SKM-1 (cell line): ENCODE measurements around the gene BCAS4.
"Not testable (repeated sequence)": the region's sequence is repeated elsewhere in the genome, so short reads cannot be mapped to it uniquely, and the experiment has no call there.

ENCODE experiments used
- DNase-seq: peaks from one replicate; lab custom pipeline; 2025; ENCODE audit not compliant: unreplicated experiment; lab: John Stamatoyannopoulos, UW

BCAS4 gene

DNA sequence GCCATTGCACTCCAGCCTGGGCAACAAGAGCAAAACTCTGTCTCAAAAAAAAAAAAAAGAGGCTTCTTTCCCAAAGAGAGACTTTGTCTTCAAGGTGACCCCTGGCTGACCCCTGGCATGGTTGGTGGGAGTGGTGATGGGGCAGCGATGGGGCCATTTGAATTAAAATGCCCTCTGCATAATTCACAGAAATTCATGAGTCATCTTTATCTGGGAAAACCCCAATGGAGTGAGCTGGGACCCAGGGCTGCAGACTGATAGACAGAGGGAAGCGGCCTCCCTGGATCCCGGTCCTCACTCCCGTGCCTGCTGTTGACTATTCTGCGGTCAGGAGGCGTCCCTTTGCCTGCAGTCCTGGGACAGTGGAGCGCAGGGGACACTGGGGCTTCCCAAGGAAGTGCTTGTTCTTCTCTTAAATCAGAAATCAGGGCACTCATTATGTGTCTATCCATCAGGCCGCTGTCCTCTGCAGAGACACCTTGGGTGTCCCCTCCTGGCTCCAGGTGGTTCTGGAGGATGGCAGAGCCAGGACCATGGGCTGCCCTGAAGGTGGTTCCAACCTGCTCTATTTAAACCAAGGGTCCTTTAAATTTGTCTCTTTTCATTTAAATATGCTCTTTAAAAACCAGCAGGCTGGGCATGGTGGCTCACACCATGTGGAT is 23.3 kb upstream of the BCAS4 start:
- not testable (repeated sequence) for DNase-seq

DNA sequence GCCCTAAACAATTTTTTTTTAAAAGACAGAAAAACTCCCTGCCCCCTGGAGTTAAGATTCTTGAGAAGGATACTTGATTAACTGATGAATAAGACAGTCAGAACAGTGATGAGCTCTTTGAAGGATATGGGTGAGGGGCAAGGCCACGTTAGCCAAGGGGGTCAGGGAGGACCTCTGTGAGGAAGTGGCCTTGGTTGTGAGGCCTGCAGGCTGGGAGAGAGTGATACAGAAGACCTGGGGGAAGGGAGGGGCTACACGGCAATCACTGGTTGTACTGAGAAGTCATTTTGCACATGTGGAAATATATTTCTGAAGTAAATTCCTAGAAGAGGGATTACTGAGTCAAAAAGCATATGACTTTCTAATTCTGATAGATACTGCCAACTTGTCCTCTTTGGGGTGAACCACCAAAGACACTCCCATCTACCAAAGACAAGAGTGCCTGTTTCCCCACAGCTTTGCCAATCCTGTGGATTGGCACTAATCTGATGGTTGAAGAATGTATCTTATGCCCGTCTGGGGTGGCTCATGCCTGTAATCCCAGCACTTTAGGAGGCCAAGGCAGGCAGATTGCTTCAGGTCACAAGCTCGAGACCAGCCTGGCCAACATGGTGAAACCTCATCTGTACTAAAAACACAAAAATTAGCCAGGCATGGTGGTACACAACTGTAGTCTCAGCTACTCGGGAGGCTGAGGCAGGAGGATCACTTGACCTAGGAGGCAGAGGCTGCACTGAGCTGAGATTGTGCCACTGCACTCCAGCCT is 22.3 kb upstream of the BCAS4 start:
- DNase-seq, result no peak

DNA sequence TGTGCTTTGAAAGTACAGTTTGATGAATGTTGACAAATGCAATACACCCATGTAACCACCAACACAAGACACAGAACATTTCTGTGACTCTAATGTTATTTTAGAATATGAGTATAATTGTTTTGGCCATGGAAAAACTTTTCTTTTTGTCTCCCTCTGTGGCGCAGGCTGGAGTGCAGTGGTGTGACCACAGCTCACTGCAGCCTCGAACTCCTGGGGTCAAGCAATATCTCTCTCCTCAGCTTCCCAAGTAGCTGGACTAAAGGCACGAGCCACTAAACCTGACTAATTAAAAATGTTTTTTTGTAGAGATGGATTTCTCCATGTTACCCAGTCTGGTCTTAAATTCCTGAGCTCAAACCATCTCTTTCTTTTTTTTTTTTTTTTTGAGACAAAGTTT is 20.3 kb upstream of the BCAS4 start:
- DNase-seq, result no peak

DNA sequence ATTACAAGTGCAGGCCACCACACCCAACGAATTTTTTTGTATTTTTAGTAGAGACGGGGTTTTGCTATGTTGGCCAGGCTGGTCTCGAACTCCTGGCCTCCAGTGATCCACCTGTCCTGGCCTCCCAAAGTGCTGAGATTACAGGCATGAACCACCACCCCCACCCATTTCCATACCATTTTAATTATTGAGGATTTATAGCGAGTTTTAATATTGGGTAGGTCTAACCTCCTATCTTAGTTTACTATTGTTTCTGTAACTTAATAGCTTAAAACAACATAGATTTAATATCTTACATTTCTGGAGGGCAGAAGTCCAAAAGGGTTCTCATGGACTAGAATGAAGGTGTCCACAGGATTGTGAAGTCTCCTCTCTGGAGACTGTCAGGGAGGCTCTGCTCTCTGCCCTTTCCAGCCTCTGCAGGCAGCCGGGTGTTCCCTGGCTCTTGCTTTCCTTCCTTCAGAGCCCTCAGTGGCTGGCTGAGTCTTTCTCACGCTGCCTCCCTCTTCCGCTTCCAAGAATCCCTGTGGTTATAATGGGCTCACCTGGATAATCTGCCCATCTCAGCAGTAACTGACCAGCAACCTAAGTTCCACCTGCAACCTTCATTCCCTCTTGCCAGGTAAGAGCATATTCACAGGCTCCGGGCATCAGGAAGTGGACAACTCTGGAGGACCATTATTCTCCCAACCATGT is 18.6 kb upstream of the BCAS4 start:
- no peak for DNase-seq

DNA sequence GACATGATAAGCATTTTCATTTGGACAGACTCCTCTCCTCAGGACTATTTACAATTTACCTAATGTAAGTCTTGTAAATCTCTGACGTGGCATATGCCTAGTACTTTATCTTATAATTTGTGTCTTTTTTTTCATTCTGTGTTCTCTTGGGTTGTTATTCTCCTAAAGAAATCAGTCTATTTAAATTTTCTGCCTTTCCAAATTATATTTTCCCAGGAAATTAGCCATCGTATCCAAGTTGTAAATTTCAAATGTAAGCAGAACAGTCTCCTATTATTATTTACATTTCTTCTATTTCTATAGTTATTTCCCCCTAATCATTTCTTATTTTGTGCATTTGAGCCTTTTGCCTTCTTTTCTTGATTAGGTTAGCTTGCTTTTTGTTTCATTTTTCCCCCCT is 17.5 kb upstream of the BCAS4 start:
- no peak for DNase-seq

DNA sequence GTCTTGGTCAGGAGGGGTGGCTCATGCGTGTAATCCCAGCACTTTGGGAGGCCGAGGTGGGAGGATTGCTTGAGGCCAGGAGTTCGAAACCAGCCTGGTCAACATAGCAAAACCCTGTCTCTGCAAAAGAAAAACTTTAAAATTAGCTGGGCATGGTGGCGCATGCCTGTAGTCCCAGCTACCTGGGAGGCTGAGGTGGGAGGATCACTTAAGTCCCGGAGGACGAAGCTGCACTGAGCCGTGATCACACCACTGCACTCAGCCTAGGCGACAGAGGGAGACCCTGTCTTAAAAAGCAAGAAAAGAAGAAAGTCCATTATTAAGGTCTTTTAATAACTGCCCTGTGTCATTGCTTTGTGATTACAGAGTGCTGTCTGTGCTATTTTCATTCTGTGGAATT is 15.9 kb upstream of the BCAS4 start:
- not testable (repeated sequence) for DNase-seq

DNA sequence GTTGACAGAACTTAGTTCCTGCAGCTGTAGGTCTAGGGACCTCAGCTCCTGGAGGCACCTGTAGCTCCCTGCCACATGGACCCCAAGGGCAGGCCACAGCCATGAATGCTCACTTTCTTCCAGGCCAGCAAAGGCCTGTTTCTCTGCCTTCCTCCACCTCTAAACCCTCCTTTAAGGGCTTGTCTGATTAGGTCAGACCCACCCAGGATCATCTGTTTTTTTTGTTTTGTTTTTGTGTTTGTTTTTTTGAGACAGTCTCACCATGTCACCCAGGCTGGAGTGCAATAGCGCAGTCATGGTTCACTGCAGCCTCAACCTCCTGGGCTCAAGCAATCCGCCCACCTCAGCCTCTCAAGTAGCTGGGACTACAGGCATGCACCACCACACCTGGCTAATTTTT is 11.5 kb upstream of the BCAS4 start:
- DNase-seq, result no peak

DNA sequence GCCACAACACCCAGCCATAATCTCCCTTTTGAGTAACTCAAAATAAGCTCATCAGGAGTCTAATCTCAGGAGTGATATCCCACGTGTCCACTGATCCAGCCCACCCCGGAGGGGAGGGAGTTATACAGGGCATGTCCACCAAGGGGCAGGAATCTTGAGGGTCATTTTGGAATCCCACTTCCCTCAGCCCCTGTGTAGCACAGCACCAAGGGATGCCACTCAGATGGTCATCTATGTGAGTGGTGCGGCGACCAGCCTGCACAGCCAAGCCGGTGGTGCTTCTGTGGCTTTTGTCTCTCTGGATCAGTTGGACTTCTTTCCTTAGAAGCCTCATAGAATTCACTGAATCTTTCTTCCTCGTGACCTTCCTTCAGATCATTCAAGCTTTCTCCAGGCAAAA is 11.0 kb upstream of the BCAS4 start:
- DNase-seq, result no peak

DNA sequence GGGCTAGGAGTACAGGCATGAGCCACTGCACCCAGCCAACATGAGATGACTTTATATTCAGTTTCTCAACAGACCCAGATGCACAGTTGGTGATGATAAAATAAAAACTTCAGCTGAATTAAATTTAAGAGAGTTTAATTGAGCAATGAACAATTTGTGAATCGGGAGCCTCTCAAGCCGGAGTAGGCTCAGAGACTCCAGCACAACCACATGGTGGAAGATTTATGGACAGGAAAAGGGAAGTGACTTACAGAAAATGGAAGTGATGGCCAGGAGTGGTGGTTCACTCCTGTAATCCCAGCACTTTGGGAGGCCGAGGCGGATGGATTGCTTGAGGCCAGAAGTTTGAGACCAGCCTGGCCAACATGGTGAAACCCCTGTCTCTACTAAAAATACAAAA is 10.4 kb upstream of the BCAS4 start:
- DNase-seq, result no peak

DNA sequence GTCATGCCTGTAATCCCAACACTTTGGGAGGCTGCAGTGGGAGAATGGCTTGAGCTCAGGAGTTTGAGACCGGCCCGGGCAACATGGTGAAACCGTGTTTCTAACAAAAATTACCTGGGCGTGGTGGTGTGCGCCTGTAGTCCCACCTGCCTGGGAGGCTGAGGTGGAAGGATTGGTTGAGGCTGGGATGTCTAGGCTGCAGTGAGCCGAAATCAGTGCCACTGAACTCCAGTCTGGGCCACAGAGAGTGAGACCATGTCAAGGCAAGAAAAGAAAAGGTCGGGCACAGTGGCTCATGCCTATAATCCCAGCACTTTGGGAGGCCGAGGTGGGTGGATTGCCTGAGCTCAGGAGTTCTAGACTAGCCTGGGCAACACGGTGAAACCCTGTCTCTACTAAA is 8.2 kb upstream of the BCAS4 start:
- no peak for DNase-seq

DNA sequence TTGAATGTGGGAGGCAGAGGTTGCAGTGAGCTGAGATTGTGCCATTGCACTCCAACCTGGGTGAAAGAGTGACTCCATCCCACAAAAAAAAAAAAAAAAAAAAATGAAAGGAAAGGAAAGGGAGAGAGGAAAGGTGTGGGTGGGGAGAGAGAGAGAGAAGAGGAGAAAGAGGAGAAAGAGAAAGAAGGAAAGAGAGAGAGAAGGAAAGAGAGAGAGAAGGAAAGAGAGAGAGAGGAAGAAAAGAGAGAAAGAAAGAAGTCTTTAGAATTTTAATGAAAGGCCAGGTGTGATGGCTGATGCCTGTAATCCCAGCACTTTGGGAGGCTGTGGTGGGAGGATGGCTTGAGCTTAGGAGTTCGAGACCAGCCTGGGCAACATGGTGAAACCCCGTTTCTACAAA is 7.7 kb upstream of the BCAS4 start:
- no peak for DNase-seq

DNA sequence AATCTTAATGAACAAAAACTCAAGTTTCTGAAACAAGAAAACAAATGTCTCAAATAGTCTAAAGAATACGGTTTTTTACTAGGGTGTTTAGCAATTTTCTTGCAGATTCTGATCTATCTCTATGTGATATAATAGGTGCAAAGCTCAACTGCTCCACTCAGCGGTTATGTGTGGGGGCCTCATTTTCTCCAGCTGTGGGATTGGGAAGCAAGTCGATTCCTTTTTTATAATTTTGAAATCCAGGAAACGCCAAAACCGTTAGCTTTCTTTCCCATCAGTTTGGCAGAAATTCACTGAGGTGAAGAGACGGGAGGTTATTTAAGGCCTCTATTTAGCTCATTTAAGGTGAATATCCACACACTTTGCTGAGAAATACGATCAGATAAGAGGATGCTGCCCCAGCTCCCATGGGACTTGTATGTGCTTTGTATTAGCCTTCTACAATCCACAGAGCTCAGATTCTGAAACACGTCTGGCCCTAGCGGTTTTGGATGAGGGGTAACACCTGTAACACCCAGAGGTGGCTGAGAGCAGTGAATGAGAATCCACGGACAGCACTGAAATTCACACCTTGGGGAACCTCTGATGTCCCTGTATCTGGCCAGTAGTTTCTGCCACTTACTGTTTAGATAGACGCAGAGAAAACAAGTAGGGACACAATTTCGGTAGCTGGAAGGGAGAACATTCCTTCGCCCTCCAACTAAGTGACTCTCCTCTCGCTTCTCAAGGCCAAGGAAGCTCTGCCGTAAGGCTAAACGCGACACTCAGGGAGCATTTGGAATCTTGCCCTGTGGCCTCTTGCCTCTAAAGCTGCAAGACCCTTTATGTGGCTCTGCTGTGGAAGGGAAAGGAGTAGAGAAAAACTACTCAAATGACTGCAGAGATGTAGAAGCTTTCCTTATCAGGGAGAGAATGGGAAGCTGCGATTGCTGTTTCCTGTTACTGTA is 6.5 kb upstream of the BCAS4 start:
- no peak for DNase-seq

DNA sequence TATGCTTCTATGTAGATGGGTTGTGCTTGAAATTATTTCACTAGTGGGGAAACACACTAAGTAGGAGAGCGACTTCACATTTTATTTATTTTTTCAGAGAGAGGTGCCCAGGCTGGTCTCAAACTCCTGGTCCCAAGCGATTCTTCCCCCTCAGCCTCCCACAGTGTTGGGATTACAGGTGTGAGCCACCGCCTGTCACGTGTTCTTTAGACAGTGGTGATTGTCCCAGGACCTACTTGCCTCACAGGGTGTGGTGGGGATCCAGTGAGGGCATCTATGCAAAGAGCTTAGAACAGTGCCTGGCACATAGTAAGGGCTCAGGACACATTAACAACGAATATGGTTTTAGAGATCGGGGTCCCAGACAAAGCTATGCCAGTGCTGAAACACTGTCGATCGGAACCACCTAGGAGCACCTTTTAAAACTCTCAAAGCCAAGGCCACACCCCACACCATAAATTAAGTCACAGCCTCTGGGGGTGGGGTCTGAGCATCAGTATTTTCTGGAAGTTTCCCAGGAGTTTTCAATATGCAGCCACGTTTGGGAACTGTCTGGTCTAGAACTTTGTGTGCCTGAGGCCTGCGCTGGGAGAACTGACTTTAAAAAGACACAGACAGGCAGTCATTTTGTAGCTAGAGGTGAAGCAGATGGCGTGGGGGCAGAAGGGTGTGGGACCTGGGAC is 4.8 kb upstream of the BCAS4 start:
- DNase-seq, result no peak

DNA sequence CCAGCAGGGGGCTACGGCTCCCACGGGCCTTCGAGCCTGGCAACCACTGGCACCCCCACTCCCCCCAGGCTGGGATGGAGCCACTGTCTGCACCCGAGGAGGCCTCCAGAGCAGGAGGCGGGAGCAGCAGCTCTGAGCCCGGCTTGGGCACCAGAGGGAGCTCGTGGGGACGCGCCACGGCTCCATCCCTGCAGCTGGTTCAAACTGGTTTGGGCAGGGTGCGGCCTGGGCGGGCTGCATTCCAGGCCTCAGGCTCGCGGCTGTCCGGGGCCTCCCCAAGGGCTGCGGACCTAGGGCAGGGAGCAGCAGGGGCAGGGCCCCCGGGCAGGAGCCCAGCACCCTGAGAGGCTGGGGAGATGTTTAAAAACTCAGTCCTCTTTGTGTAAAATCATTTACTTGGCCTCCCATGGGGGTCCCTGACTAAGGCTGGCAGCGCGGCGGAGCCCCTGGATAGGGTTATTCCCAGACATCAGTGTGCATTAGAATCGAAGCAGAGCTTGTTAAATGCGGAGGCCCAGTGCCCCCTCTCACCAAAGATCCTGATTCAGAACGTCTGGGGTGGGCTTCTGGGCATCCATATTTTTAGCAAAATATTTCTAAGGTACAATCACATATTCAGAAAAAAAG is 4.1 kb upstream of the BCAS4 start:
- DNase-seq, result peak; percentile 64

DNA sequence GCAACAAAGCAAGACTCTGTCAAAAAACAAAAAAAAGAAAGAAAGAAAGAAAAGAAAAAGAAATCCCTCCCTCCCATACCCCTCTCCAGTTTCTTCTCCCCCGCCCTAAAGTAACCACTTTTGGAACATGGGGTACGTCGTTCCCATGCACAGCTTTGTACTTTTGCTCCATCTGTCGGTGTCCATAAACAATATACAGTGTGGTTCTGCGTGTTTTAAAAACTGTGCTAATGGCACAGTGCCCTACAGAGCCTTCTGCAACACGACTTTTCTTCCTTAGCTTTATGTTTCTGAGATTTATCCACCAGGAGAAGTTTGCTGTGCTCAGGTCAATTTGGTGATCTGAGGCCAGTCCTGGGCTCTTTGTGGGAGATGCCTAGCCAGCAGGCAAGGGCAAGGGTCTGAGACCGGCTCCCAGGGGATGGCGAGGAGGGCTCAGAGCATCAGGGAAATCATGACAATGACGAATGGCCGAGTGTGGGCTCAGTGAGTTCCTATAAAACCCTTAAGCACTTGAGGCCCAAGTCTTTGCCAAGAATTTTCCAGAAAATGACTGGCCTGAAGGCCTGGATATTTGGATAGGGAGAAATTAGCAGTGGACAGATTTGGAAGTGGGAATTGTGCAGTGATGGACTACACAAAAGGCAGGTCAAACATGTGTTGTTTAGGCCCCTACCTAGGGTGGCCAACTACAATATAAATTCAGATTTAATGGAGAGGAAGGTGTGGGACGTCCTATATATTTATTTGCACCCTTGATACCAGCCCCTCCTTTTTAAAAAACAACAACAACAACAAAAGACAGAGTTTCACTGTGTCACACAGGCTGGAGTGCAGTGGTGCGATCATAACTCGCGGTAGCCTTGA is 1.9 kb upstream of the BCAS4 start:
- no peak for DNase-seq

DNA sequence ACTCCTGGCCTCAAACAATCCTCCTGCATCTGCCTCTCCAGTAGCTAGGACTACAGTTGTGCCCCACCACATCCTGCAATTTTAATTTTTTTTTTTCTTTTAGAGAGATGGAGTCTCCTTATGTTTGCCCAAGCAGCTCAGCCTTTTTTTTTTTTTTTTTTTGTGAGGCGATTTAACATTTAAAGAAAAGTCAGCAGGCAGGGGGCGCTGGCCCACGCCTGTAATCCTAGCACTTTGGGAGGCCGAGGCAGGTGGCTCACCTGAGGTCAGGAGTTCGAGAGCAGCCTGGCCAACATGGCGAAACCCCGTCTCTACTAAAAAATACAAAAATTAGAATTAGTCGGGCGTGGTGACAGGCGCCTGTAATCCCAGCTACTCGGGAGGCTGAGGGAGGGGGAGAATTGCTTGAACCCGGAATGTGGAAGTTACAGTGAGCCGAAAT is 1.3 kb upstream of the BCAS4 start:
- DNase-seq, result not testable (repeated sequence)

DNA sequence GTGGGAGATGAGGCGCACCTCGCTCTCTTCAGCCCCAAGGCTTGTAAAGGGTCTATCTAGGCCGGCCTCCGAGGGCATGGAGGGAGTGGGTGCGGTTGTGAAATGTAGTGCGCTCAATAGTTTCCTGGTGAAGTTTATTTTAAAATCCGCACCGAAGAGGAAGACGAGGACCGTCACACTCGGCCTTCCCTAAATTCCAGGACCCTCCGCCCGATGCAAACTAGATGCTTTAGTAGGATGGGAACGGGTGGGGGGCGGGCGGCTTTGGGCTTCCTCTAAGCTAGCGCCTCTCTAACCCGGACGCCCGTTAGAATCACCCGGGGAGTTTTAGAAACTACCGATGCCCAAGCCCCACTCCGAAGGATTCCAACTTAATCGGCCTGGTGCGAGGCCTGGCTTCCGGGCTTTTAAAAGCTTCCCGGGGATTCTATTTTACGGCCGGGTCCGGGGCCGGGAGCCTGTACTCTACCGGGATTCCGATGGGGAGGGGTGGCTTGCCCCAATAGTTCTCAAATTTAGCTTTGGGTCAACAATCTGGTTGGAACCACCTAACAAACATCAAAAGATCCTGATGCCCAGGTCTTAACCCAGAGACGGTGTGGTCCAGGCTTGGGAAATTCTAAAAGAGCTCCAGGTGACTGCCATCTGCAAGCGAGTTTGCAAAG is 548 bp upstream of the BCAS4 start:
- no peak for DNase-seq

DNA sequence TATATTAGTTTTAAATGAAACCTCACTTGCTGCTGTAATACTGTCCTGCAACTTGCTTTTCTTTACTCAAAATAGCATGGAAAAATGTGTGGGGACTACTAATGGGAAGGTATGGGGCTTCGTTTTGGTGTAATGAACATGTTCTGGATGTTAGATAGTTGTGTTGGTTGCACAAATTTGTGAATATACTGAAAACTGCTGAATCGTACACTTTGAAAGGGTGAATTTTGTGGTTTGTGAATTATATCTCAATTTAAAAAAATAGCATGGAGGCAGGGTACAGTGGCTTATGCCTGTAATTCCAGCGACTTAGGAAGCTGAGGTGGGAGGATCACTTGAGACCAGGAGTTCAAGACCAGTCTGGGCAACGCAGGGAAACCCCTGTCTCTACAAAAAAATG is 2.3 kb downstream of the BCAS4 start:
- DNase-seq, result no peak

DNA sequence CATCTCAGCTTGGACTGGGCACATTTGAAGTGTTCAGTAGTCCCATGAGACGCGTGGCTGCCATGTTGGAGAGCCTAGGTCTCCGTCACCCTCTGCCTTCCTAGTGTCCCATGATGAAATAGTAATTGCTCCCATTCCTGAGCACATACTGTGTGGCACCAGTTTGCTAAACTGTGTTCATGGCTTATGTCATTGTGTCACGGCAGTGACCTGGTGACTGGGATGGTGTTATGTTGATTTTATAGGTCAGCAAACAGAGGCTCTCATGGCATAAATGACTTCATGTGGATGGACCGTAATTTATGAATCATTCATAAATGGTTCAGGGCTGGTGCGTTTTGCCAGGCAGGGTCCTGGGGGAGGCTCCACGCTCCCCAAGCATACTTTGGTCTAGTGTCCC is 3.8 kb downstream of the BCAS4 start:
- DNase-seq, result no peak
